Spleen (tissue), 7 donors: ENCODE results near the gene CCDC6.

ENCODE experiments used
- POLR2A ChIP-seq, 3 donors: fragments of 450-650 bp; IDR thresholded peaks; one replicate each; pipeline ENCODE4 v1.5.1; 2017; ENCODE audit warnings: antibody characterized with exemption in 3 of 3, mild to moderate bottlenecking in 1 of 3
- POLR2AphosphoS5 ChIP-seq, 3 donors: sonication (generic); formaldehyde crosslinking; IDR thresholded peaks; one replicate each; pipeline ENCODE4 v1.5.1; 2017; ENCODE audit warnings: antibody characterized with exemption in 3 of 3
- TF ChIP-seq, protein P1 (sequence below), 11 experiments: fragments of 200-600 bp in 7 of 11; fragments of 450-650 bp in 4 of 11; sonication (generic) in 4 of 11; IDR thresholded peaks in 8 of 11; conservative IDR thresholded peaks in 3 of 11; 1 replicate in 7 of 11; 2 replicates in 4 of 11; pipeline versions ENCODE4 v1.4.0 to v1.8.0; 2016 to 2021; ENCODE audit warnings: antibody characterized with exemption in 11 of 11, inconsistent platforms in 4 of 11, mild to moderate bottlenecking in 1 of 11
- donor health status: DM: no; HTN: no; CAD: no; lungs with moderate emphysema.
- donor health status: DM: no; HTN: no; CAD: no.
- donor health status: DM: no; HTN: no; CAD: no.

GRCh38 chr10:59922907-59923306 is 16.6 kb upstream of the CCDC6 start:
- TF ChIP-seq, protein P1, sequence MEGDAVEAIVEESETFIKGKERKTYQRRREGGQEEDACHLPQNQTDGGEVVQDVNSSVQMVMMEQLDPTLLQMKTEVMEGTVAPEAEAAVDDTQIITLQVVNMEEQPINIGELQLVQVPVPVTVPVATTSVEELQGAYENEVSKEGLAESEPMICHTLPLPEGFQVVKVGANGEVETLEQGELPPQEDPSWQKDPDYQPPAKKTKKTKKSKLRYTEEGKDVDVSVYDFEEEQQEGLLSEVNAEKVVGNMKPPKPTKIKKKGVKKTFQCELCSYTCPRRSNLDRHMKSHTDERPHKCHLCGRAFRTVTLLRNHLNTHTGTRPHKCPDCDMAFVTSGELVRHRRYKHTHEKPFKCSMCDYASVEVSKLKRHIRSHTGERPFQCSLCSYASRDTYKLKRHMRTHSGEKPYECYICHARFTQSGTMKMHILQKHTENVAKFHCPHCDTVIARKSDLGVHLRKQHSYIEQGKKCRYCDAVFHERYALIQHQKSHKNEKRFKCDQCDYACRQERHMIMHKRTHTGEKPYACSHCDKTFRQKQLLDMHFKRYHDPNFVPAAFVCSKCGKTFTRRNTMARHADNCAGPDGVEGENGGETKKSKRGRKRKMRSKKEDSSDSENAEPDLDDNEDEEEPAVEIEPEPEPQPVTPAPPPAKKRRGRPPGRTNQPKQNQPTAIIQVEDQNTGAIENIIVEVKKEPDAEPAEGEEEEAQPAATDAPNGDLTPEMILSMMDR (IDR thresholded peaks at IDR 0.05 in 8 of 11, conservative IDR thresholded peaks at IDR 0.05 in 3 of 11), result no peak
- TF ChIP-seq POLR2AphosphoS5 (IDR thresholded peaks at IDR 0.05), result no peak
- TF ChIP-seq POLR2A (IDR thresholded peaks at IDR 0.05), result no peak
